NCI-H446 (cell line): ENCODE results near the gene FBXO36.

Experiments used
- DNase-seq, 2 experiments: peaks; one replicate each; lab custom pipeline; 2025; lab: John Stamatoyannopoulos, UW

The FBXO36 gene

DNA sequence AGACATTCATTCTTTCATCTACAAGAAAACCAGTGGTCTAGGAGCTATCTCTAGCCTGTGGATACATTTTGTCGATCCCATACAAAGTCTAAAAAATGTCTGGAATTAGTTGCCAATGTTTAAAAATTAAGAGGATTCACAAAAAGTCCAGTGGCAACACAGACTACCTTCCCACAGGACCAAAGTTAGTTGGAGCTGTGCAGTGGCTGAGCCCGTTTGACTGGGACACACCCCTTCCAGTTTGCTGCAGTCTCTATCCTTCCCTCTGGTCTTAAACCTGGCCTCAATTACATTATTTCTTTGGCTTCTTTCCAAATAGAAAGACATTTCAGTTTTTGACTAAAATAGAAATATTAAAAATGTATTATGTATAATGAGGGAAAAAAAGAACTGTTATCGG, 127.8 kb downstream of the FBXO36 start:
- DNase-seq = no peak

GRCh38 chr2:230052299-230052698, 130.0 kb downstream of the FBXO36 start:
- DNase-seq = no peak

DNA sequence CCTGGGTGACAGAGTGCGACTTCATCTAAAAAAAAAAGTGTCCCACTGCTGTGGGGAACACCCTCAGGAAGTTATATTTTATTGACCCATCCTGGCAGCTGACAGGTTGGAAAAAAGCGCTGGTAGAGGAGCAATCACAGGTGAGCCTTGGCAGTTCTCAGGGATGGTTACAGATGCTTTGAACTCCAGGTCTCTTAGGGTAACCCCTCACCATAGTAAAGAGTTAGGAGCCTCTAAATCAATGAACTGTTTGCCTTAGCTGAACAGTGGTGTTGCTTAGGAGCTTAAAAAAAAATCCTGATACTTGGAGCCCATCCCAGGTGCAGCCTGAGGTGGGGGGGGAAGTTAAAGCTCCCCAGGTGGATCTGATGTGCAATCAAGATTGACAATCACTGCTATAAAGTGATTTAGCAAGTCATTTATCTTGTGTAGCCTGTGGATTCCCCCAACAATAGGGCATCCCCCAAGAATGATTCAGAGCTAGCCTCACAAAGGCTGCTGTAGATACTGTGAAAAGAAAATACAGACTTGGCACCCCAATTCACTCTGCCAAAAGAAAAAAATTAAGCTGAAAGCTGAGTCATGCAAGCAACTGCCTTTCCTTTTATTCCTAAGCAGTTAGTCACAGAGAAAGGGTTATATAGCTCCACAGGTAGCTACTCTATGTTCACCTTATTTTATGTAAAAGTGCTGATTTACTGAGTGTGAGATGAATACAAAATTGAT, 131.6 kb downstream of the FBXO36 start:
- DNase-seq = no peak

DNA sequence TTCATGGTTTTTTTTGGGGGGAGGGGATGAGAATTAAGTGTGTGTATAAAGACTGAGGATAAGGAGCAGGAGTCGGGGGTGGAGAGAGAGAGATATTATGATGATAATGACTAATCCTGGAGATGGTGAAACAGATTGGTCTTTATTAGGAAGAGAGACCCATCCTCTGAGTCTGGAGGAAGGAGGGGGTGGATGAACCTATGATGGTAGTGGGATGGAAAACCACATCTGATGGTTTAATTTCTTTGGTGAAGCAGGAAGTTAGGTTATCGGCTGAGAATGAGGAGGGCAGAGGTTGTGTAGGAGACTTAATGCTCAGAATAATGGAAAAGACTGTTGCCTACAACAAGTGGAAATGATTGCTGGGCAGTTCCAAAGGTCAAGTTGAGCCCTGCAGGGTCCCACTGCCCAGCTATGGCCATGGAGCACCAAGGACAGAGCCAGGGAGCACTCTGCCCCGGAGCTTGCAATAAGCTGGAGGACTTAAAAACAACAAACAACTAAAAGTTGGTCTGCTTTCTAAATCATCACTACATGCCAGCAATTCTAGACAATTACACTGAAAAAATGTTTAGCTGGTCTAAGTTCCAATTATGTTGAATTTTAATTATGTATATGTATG, 138.5 kb downstream of the FBXO36 start:
- no peak for DNase-seq
